CD1c-positive myeloid dendritic cell (primary cell): ENCODE measurements around the gene CKAP5.

Source experiments
- DNase-seq: peaks from one replicate; pipeline ENCODE4 v3.0.0-alpha.2; 2016; ENCODE audit errors: extremely low spot score

Gene CKAP5

GRCh38 chr11:46845740-46846509 is at the start of gene CKAP5:
Gene CKAP5, minus strand, starts transcription at chr11:46846280. Its CDS starts 25,049 bp downstream, at chr11:46821231.
- DNase-seq: peak; percentile 94

DNA sequence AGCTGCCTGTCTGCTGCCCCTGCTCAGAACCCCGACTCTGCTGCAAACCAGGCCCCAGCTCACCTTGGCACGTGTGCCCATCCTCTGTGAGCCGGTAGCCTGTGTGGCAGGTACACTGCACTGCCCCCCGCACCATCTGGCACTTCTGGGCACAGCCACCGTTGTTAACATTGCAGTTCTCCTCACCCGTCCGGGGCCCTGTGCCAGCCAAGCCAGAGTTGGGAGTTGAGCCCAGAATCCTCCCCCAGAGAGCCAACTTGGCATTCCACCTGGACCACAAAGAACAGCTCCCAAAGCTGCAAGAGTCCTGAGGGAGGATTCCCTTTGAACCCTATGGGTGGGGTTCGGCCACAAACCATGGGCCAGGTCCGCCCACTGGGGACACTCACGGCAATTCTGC is 49.7 kb upstream of the CKAP5 start:
- no peak for DNase-seq

DNA sequence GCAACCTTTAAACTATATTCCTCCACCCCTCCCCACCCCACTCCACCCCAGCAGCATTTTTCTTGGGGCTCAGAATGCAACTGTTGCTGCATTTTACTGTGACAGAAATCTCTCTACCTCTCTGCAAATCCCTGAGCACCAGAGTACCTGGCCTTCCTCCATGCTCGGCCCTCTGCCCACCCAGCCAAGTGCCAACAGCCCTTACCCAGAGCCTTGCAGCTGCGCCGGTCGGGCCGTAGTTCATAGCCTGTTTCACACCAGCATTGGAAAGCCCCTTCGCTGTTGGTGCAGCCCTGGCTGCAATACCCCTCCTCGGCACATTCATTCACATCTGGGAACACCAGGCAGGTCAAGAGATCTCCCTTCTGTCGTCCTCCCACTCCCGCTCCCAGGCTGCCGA is 48.9 kb upstream of the CKAP5 start:
- no peak for DNase-seq

- no peak for DNase-seq
Measured at GRCh38 chr11:46894506-46894905, 48.4 kb upstream of the CKAP5 start.

GRCh38 chr11:46892838-46893237 is 46.8 kb upstream of the CKAP5 start:
- DNase-seq: no peak

- no peak for DNase-seq
Measured at GRCh38 chr11:46892109-46892508, 46.0 kb upstream of the CKAP5 start.

- DNase-seq: no peak
Measured at GRCh38 chr11:46890665-46891064, 44.6 kb upstream of the CKAP5 start.

- peak; percentile 84 for DNase-seq
Measured at GRCh38 chr11:46889689-46890475, 43.8 kb upstream of the CKAP5 start.

DNA sequence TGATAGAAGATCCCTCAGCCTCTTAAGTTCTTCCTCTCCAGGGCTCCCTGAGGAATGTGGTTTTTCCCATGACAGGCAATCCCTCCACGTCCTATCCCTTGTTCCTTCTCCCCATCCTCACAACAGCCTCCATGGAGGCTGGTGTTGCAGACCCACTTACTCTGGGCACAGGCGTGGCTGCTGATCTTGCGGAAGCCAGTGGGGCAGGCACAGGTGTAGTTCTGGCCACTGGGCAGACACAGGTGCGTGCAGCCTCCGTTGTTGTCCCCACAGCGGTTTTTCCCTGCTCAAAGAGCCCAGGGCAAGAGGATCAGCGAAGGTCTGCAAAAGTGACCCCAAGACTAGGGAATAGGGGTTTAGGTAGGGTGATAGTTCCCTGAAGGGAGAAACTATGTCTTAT is 43.2 kb upstream of the CKAP5 start:
- no peak for DNase-seq

DNA sequence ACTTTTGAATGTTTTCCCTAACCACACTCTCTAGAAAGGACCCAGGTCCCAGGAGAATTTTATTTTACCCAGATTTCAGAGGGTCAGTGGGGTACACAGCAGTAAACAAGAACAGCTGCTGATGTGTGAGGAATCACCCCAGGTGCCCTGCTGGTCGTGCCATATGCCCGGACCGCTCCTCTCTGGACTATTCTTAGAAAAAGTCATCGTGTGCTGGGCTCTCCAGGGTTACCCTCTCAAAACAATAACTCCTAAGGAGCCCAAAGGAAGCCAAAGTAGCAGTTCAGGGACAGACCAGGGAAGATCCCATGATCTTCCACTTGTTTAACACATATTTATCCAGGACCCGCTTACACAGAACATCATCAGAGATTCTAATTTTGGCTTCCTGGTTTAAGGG is 42.6 kb upstream of the CKAP5 start:
- no peak for DNase-seq

- DNase-seq: no peak
Measured at GRCh38 chr11:46886211-46886610, 40.1 kb upstream of the CKAP5 start.

DNA sequence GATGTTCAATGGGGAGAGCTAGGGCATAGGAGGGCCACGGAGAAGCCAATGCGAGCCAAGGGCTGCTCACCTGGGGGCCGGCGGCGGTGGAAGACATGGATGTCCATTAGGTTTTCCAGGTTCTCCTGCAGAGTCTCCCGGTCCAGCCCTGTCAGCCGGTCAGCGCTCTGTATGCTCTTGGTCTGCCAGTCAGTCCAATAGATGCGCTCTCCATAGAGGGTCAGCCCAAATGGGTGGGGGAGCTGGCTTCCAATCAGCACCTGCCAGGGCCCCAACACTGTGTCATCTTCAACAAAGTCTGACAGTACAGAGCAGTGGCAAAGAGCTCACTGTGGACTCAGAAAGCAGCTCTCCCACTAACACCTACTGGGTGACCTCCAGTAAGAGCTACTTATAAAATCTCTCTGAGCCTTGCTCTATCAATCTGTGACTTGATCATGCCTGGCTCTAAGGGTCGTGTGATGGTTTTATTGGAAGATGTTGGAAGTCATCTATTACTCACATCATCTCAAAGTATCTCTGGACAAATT is 33.0 kb upstream of the CKAP5 start:
- DNase-seq: no peak

DNA sequence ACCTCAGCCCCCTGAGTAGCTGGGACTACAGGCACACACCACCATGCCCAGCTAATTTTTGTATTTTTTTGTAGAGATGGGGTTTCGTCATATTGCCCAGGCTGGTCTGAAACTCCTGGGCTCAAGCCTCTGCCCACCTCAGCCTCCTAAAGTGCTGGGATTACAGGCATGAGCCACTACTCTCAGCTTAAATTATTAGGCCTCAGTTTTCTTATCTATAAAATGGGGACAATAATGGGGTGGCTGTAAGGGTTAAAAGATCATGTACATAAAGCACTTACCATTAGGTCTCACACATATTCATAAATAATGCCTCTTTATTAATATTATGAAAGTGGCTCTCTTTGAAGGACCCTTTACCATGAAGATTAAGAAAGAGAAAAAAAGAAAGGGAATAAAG is 31.5 kb upstream of the CKAP5 start:
- DNase-seq: no peak

- DNase-seq: no peak
Measured at GRCh38 chr11:46876471-46876870, 30.4 kb upstream of the CKAP5 start.

- DNase-seq: no peak
Measured at GRCh38 chr11:46874586-46874985, 28.5 kb upstream of the CKAP5 start.

DNA sequence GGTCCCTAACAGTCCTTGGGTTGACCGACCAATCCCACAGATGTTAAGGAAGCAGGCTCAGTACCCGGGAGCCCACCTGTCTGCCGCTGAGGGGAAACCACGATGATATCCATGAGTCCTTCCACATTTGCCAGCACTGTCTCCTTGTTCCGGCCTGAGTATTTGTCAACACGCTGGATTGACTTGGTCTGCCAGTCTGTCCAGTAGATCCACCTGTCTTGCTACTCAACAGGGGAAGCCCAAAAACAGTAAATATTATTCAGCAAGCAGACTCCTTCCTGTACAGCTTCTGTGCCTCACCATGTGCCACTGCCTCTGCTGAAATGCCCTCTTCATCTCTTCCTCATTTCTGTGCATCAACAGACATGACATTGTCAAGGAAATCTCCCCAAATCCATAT is 22.8 kb upstream of the CKAP5 start:
- no peak for DNase-seq

- no peak for DNase-seq
Measured at GRCh38 chr11:46865340-46865739, 19.3 kb upstream of the CKAP5 start.

DNA sequence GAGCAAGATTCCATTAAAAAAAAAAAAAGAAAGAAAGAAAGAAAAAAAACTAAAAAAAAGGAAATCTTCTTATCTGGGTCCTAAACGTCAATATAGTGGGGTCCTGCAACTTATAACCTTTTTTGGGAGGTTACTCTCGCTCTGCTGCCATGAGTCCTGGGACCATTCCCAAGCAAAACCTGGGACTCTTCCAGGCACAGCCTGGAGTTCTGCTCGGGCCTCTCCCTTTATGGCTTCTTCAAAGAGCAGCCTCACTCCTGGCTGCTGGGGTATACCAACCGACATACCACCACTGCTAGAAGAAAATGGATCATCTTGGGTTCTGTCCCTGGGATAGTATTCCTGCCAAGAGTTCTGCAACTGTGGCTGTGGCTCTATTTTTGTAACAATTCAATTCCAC is 14.1 kb upstream of the CKAP5 start:
- no peak for DNase-seq

DNA sequence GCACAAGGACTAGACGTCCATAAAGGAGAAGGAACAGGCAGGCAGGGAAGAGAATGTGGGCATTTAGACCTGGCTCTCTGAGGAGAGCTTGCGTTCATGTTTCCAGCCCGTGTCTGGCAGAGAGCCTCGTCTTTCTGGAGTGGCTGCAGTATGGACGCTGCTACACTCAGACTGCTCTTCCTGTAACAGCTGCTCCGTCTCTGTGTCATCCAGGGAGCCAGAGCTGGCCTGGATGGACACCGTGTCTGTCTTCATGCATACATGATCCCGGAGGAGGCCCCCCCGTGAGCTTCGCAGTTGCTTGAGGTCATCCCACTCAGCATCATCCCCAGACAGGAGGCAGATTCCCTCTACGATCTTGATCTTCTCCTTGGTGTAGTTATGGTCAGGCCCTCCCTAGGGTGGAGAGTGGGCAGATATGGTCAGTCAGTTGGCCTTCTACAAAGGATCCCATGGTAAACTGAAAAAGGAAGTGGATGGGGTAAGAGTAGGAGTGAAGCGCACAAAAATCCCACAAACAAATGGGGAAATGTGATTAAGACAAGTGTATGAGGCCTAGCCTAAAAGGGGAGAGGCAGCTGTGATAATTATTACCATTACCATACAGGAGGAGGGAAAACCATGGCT is 13.0 kb upstream of the CKAP5 start:
- DNase-seq: peak; percentile 83

DNA sequence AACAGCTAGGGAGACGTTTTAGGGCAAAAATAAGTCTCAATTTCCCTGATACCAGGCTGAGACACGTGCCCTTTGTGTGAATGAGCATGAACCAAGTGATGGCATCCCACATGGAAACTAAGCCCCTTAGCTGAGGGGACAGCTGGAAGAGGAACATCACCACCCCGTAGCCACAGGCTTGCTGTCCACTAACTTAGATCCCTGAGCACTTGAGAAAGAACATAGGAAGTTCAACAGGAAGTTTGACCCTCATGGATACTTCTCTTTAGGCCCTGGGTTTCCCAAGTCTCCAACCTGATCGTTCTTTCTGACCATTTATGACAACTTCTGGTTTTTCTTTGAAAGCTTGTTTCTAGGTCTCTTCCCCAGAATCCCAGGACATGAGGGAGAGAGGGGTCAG is 11.6 kb upstream of the CKAP5 start:
- peak; percentile 73 for DNase-seq

GRCh38 chr11:46856605-46857343 is 10.7 kb upstream of the CKAP5 start:
- peak; percentile 56 for DNase-seq

DNA sequence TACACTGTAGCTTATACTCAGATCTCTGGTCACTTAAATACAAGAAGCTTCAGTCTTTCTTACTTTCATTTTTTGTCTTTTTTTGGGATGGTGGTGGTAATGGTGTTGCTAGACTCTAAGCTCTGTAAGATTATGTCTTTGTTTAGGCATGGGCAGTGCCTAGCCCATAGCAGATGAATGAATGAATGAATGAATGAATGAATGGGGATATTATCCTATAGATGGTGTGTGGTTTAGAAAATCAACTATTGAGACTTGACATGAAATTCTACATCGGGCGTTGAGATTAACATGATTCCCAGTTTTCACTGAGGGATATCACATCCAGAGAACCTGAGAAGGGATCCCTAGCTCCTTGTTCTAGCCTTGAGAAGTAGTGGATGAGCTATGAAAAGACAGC is 9.8 kb upstream of the CKAP5 start:
- DNase-seq: no peak
